OCI-LY7 (cell line): ENCODE results near the gene CMTM7.

Source experiments
- EZH2phosphoT487 ChIP-seq: fragments of 200-600 bp; sonication (generic); IDR thresholded peaks from 2 replicates; pipeline ENCODE4 v1.6.1; 2018; ENCODE audit warnings: low read depth, borderline replicate concordance, mild to moderate bottlenecking, mixed run types, antibody characterized with exemption, low read length, moderate library complexity, mixed read lengths
- TF ChIP-seq, protein P1 (sequence below): fragments of 200-600 bp; sonication (generic); conservative IDR thresholded peaks from 2 replicates; pipeline ENCODE4 v1.5.1; 2014; ENCODE audit warnings: mild to moderate bottlenecking, antibody characterized with exemption, low read length, moderate library complexity, mixed read lengths

DNA sequence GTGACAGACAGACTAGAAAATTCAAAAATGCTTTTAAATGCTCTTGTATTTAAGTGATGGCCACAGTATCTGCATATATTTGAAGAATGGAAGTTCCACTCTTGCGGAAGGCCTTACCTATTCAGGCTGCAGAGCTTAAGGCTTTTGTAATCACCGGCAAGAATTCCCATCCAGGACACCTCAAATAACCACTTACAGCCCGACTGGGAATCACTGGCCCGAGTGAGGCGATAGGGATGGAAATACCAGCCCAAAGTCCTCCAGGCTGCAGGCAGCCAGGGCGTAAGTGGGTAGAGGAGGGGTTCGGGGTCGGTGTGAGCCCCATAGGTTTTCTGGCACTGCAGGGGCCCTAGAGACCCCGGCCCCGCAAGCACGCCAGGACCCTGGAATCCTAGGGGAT, 9.5 kb downstream of the CMTM7 start:
- TF ChIP-seq EZH2phosphoT487: no peak
- TF ChIP-seq, protein P1, sequence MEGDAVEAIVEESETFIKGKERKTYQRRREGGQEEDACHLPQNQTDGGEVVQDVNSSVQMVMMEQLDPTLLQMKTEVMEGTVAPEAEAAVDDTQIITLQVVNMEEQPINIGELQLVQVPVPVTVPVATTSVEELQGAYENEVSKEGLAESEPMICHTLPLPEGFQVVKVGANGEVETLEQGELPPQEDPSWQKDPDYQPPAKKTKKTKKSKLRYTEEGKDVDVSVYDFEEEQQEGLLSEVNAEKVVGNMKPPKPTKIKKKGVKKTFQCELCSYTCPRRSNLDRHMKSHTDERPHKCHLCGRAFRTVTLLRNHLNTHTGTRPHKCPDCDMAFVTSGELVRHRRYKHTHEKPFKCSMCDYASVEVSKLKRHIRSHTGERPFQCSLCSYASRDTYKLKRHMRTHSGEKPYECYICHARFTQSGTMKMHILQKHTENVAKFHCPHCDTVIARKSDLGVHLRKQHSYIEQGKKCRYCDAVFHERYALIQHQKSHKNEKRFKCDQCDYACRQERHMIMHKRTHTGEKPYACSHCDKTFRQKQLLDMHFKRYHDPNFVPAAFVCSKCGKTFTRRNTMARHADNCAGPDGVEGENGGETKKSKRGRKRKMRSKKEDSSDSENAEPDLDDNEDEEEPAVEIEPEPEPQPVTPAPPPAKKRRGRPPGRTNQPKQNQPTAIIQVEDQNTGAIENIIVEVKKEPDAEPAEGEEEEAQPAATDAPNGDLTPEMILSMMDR: no peak
